GM12878 (cell line): ENCODE data around the gene NPAS4.
A peak's percentile ranks its signal among the peaks of the same experiment; 100 is the strongest.

Experiments used
- CHD1 ChIP-seq: IDR thresholded peaks from 2 replicates; pipeline ENCODE4 v1.6.1; 2012; ENCODE audit warnings: low read depth, low read length, improper control_type of control experiment
- CTCF ChIP-seq, 3 experiments: IDR thresholded peaks in 2 of 3; conservative IDR thresholded peaks in 1 of 3; 2 replicates each; pipeline ENCODE4 v1.5.1; 2011; ENCODE audit warnings: low read depth in 3 of 3, low read length in 3 of 3, mild to moderate bottlenecking in 3 of 3, control low read depth in 2 of 3, moderate library complexity in 2 of 3, inconsistent platforms in 1 of 3, mixed read lengths in 1 of 3; ENCODE audit not compliant: control insufficient read depth in 2 of 3, insufficient read depth in 1 of 3; ENCODE audit errors: extremely low read depth in 1 of 3
- EED ChIP-seq: sonication (generic); IDR thresholded peaks from 2 replicates; pipeline ENCODE4 v1.6.1; 2016; ENCODE audit warnings: antibody characterized with exemption, low read depth
- EP300 ChIP-seq, 2 experiments: fragments of 150-350 bp in 1 of 2; IDR thresholded peaks; 2 replicates each; pipeline ENCODE4 v1.6.1; 2011 to 2012; ENCODE audit warnings: low read depth in 2 of 2, low read length in 2 of 2, borderline replicate concordance in 1 of 2, improper control_type of control experiment in 1 of 2, inconsistent platforms in 1 of 2; ENCODE audit not compliant: control insufficient read depth in 1 of 2
- EZH2 ChIP-seq: IDR thresholded peaks from 2 replicates; pipeline ENCODE4 v1.6.1; 2012; ENCODE audit warnings: low read depth, mild to moderate bottlenecking, control low read depth, inconsistent platforms, low read length, borderline replicate concordance; ENCODE audit not compliant: control insufficient read depth
- NBN ChIP-seq: fragments of 450-650 bp; IDR thresholded peaks from 2 replicates; pipeline ENCODE4 v1.6.1; 2016
- RAD21 ChIP-seq: IDR thresholded peaks from 2 replicates; pipeline ENCODE4 v1.6.1; 2011; ENCODE audit warnings: mild to moderate bottlenecking, low read depth, low read length, moderate library complexity; ENCODE audit not compliant: insufficient read depth
- STAT1 ChIP-seq: fragments of 450-650 bp; conservative IDR thresholded peaks from 2 replicates; pipeline ENCODE4 v1.6.1; 2014; ENCODE audit warnings: antibody characterized with exemption, mild to moderate bottlenecking
- TAF1 ChIP-seq: IDR thresholded peaks from 2 replicates; pipeline ENCODE4 v1.6.1; 2011; ENCODE audit warnings: mild to moderate bottlenecking, low read depth, low read length, borderline replicate concordance
- ZBTB40 ChIP-seq: fragments of 450-650 bp; IDR thresholded peaks from 2 replicates; pipeline ENCODE4 v1.6.1; 2016; ENCODE audit warnings: mild to moderate bottlenecking, moderate library complexity, borderline replicate concordance
- TF ChIP-seq, protein P1 (sequence below): fragments of 450-650 bp; IDR thresholded peaks from 2 replicates; pipeline ENCODE4 v1.6.1; 2017; ENCODE audit warnings: mild to moderate bottlenecking, low read depth, inconsistent platforms; ENCODE audit not compliant: poor library complexity, severe bottlenecking

DNA sequence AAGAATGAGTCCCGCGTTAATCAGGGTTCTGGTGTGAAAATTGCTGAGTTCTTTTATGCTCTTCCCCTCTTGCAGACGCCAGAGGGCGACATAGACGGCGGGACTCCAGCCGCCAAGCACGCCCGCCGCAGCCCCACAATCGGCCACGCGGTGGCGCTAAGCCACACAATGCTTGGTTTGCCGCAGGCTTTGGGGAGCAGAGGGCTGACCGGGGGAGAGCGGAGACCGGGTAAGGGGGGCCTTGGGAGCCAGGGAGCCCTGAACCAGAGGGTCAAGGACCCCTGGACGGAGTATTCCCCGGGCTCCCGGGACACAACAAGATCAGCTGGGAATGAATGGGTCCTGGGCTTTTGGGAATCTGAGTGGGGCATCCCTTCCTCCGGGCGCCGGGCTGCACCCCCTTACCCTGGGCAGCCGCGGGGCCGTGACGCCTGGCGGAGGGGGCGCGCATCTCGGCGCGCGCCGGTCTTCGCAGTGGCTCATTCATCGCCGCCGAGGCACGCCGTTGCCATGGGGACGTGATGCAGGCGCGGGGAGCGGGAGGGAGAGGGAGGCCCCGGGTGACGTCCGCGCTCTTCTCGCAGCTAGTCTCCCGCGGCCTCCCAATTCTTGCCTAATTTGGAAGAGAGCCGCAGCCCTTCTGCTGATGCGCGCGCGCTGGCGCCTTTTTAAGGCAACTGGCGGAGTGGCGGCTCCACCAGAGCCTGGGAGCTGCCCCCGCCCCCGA is 12.2 kb upstream of the NPAS4 start:
- TF ChIP-seq EP300 (IDR thresholded peaks at IDR 0.05; ENCODE audit: borderline replicate concordance in 1 of 2, control insufficient read depth in 1 of 2, low read depth in 2 of 2, low read length in 2 of 2) (no peak), ZBTB40 (no peak), RAD21 (peak; percentile 86), EED (no peak), CHD1 (no peak), CTCF (IDR thresholded peaks at IDR 0.05 in 2 of 3, conservative IDR thresholded peaks at IDR 0.05 in 1 of 3; ENCODE audit: control insufficient read depth in 2 of 3, extremely low read depth in 1 of 3, insufficient read depth in 1 of 3, low read depth in 3 of 3, low read length in 3 of 3) (peak; percentile 99 to 100 (median 99)), STAT1 (no peak), EZH2 (no peak), NBN (no peak), TAF1 (no peak)
- TF ChIP-seq, protein P1, sequence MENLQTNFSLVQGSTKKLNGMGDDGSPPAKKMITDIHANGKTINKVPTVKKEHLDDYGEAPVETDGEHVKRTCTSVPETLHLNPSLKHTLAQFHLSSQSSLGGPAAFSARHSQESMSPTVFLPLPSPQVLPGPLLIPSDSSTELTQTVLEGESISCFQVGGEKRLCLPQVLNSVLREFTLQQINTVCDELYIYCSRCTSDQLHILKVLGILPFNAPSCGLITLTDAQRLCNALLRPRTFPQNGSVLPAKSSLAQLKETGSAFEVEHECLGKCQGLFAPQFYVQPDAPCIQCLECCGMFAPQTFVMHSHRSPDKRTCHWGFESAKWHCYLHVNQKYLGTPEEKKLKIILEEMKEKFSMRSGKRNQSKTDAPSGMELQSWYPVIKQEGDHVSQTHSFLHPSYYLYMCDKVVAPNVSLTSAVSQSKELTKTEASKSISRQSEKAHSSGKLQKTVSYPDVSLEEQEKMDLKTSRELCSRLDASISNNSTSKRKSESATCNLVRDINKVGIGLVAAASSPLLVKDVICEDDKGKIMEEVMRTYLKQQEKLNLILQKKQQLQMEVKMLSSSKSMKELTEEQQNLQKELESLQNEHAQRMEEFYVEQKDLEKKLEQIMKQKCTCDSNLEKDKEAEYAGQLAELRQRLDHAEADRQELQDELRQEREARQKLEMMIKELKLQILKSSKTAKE: no peak
